Osteoblast (primary cell): ENCODE measurements around the gene PRRC2A. TPM values are rescaled to one million over a fixed set of nuclear protein-coding genes. Genes with fewer than 3 reads are reported as not detected.

Source experiments
- DNase-seq: peaks from one replicate; pipeline ENCODE4 v3.0.0; 2011; ENCODE audit warnings: low spot score, mixed read lengths; ENCODE audit not compliant: insufficient read length; ENCODE audit errors: missing footprints
- H2AFZ ChIP-seq: 2 replicates; pipeline ENCODE4 v1.6.0; 2011; ENCODE audit warnings: mild to moderate bottlenecking, low read length
- H3K27ac ChIP-seq: 2 replicates; pipeline ENCODE4 v1.5.1; 2011; ENCODE audit warnings: mild to moderate bottlenecking, low read depth, low read length, moderate library complexity
- H3K27me3 ChIP-seq: 2 replicates; pipeline ENCODE4 v1.6.0; 2012; ENCODE audit warnings: mild to moderate bottlenecking, control low read depth, inconsistent platforms, low read length, moderate library complexity; ENCODE audit not compliant: insufficient read depth
- H3K36me3 ChIP-seq: 2 replicates; pipeline ENCODE4 v1.5.1; 2011; ENCODE audit warnings: mild to moderate bottlenecking, low read length, control low read depth, moderate library complexity; ENCODE audit not compliant: insufficient read depth
- H3K4me1 ChIP-seq: 2 replicates; pipeline ENCODE4 v1.5.1; 2011; ENCODE audit warnings: mild to moderate bottlenecking, low read length, control low read depth, moderate library complexity; ENCODE audit not compliant: insufficient read depth
- H3K4me2 ChIP-seq: 2 replicates; pipeline ENCODE4 v1.6.0; 2011; ENCODE audit warnings: mild to moderate bottlenecking, low read length; ENCODE audit not compliant: insufficient read depth
- H3K4me3 ChIP-seq: fragments of 200-600 bp; sonication (generic); 3 replicates; pipeline ENCODE4 v1.5.1; 2012; ENCODE audit warnings: mild to moderate bottlenecking, low read length, inconsistent platforms; ENCODE audit not compliant: insufficient read depth
- H3K79me2 ChIP-seq: 2 replicates; pipeline ENCODE4 v1.6.0; 2012; ENCODE audit warnings: mild to moderate bottlenecking, low read length, control low read depth, inconsistent platforms; ENCODE audit not compliant: insufficient read depth
- H3K9me3 ChIP-seq: 2 replicates; pipeline ENCODE4 v1.5.1; 2011; ENCODE audit warnings: low read depth, low read length, control low read depth
- H4K20me1 ChIP-seq: 2 replicates; pipeline ENCODE4 v1.6.0; 2012; ENCODE audit warnings: mild to moderate bottlenecking, low read length, control low read depth; ENCODE audit not compliant: insufficient read depth
- CTCF ChIP-seq: IDR thresholded peaks from 2 replicates; pipeline ENCODE4 v1.5.1; 2011; ENCODE audit warnings: mild to moderate bottlenecking, low read depth, low read length, moderate library complexity; ENCODE audit errors: extremely low read depth
- total RNA-seq: library from RNA; depleted of rRNA; stranded (reverse); fragments of >200 nt; gene quantifications from 2 replicates; pipeline ENCODE4 v1.2.3, GENCODE V29; 2012

PRRC2A gene
- total RNA-seq, 1 donor: 49.2 TPM

GRCh38 chr6:31655349-31656237 lies 35.1 kb downstream of the PRRC2A start, which contains the start of gene APOM:
APOM (plus strand) TSS chr6:31655894; CDS start chr6:31655967, 73 bp downstream.
- H4K20me1 ChIP-seq: peaks cover 22% of the 10 kb centered on the region
- TF ChIP-seq CTCF: no peak
- H3K4me2 ChIP-seq: no peak within 1 kb of the TSS
- peaks cover 36% of the 10 kb centered on the region for H3K4me1 ChIP-seq
- no peak for DNase-seq
- no peak within 1 kb of the TSS for H3K27ac ChIP-seq
- H3K4me3 ChIP-seq: no peak within 1 kb of the TSS
- no peaks in the 10 kb centered on the region for H3K27me3 ChIP-seq
- no peaks in the 10 kb centered on the region for H3K9me3 ChIP-seq
- no peak within 1 kb of the TSS for H2AFZ ChIP-seq
- peaks cover 12% of the 10 kb centered on the region for H3K36me3 ChIP-seq
- H3K79me2 ChIP-seq: peaks cover 75% of the 10 kb centered on the region

GRCh38 chr6:31657406-31658157 lies 37.1 kb downstream of the PRRC2A start:
- Histone ChIP-seq H3K4me1 (peaks cover 31% of the 10 kb centered on the region), H3K4me3 (no peak overlapping the region), H3K27ac (no peak overlapping the region), H3K9me3 (no peaks in the 10 kb centered on the region), H3K79me2 (peaks cover 63% of the 10 kb centered on the region), H3K27me3 (no peaks in the 10 kb centered on the region), H4K20me1 (peaks cover 22% of the 10 kb centered on the region), H3K4me2 (no peak overlapping the region), H2AFZ (no peak overlapping the region), H3K36me3 (peaks cover 22% of the 10 kb centered on the region)
- TF ChIP-seq CTCF: no peak
- DNase-seq: no peak

- H3K9me3 ChIP-seq: no peaks in the 10 kb centered on the region
- no peaks in the 10 kb centered on the region for H3K27me3 ChIP-seq
- H3K79me2 ChIP-seq: peaks cover 68% of the 10 kb centered on the region
- H3K4me1 ChIP-seq: peaks cover 35% of the 10 kb centered on the region
- DNase-seq: no peak
- H3K36me3 ChIP-seq: peaks cover 23% of the 10 kb centered on the region
- H2AFZ ChIP-seq: no peak overlapping the region
- no peak overlapping the region for H3K4me3 ChIP-seq
- H3K4me2 ChIP-seq: no peak overlapping the region
- peaks cover 22% of the 10 kb centered on the region for H4K20me1 ChIP-seq
- TF ChIP-seq CTCF: no peak
- H3K27ac ChIP-seq: no peak overlapping the region
Measured at GRCh38 chr6:31658158-31658688, 37.7 kb downstream of the PRRC2A start.
